Stimulated activated CD4-positive, alpha-beta T cell treated with anti-CD3 and anti-CD28 coated beads, Interleukin-1b, Interleukin-23, amount 100 ng/mL, for 24 hours (primary cell): Measurements from ENCODE around the gene OTOP2.
"Not testable (repeated sequence)": the region's sequence is repeated elsewhere in the genome, so short reads cannot be mapped to it uniquely, and the experiment has no call there.

Source experiments
- DNase-seq, 4 experiments: peaks; one replicate each; pipeline ENCODE4 v3.0.0-alpha.2; 2020; ENCODE audit warnings: low read depth in 4 of 4, low spot score in 1 of 4

The OTOP2 gene

DNA sequence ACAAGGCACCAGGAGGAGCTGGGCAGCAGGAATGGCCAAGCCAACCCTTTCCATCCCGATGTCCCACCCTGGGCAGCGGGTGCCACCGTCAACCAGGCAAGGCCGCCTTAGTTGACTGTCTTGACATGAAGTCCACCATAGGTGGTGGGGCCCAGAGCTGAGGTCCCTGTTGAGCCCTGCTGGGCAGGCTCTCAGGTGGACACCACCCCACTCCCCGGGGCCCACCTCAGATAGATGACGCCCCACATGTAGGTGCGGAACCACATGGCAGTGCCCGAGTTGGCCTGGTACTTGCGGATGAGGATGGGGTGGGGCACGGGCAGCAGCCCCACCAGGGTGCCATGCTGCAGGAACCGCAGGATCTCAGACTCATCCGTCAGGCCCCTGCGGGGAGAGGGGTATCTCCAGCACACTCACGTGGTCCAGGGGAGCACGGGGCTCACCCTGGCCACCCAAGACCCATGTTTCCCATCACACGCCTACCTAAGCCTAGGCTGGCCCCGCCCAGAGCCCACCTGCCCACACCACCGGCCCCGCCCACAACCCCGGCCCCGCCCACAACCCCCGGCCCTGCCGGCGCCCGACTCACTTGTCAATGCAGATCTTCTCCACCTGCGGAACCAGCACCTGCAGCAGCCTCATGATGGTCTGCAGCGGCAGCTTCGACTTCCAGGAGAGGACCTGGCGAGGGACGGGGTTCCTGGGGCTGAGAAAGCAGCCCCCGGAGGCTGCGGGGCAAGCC lies 27.8 kb downstream of the OTOP2 start:
- DNase-seq: no peak

GRCh38 chr17:74952431-74953133 lies 28.5 kb downstream of the OTOP2 start:
- no peak for DNase-seq

GRCh38 chr17:74953134-74953687 lies 29.1 kb downstream of the OTOP2 start:
- DNase-seq: no peak

DNA sequence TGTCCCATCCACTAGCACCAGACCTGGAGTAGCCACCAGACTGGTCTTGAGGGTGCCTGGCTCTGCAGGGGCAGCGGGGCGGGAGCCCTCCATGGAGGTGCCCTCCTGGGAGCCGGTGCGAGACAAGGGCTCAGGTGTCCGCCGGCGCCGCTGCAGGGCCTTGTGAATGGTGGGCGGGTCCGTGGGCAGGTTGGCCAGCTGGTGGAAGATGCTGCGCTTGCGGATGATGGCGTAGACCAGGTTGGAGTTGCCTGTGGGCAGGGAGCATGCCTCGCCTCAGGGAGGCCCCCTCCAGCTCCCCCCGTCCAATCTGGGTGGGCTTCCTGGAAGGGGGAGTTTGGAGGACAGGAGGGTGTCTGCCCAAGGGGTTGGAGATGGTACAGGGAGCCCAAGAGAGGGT lies 30.0 kb downstream of the OTOP2 start:
- DNase-seq: no peak

GRCh38 chr17:74954665-74955421 lies 30.8 kb downstream of the OTOP2 start:
- no peak for DNase-seq

GRCh38 chr17:74956093-74956492 lies 32.0 kb downstream of the OTOP2 start:
- DNase-seq: no peak

- peak; percentile 49 to 81 (median 69) for DNase-seq
These were observed 34.1 kb downstream of the OTOP2 start for GRCh38 chr17:74957935-74958740.

- DNase-seq: no peak
These were observed 35.9 kb downstream of the OTOP2 start for GRCh38 chr17:74959826-74960515.

DNA sequence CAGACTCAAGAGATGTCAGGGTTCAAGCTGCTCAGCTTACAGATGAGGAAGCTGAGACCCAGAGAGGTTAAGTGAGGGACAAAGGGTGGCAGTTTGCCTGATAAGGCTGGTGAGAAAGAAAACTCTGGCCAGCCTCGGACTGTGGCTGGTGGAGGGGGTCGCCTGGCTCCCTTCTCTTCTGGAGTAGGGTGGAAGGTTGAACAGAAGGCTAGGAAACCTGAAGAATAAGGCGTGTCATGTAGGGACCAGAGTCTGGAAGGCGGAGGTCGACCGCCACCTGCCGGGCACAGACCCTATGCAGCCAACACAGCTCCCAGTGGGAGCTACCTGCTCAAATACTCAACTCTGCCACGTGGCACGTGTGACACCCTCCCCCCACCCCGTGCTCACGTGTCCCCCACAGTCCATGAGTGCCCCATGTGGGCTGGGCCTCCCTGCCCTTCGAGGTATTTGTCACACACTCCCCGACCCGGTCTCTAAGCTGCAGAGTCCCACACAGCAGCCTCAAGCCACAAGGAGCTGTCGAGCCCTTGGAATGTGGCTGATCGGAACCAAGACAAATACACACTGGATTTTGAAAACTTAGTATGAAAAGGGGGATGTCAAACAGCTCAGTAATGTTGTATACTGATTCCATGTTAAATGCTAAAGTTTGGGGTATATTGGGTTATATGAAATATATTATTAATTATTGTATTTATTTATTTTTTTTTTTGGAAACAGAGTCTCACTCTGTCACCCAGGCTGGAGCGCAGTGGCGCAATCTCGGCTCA lies 36.7 kb downstream of the OTOP2 start:
- DNase-seq: peak in 2 of 4 experiments; percentile 30 to 50

DNA sequence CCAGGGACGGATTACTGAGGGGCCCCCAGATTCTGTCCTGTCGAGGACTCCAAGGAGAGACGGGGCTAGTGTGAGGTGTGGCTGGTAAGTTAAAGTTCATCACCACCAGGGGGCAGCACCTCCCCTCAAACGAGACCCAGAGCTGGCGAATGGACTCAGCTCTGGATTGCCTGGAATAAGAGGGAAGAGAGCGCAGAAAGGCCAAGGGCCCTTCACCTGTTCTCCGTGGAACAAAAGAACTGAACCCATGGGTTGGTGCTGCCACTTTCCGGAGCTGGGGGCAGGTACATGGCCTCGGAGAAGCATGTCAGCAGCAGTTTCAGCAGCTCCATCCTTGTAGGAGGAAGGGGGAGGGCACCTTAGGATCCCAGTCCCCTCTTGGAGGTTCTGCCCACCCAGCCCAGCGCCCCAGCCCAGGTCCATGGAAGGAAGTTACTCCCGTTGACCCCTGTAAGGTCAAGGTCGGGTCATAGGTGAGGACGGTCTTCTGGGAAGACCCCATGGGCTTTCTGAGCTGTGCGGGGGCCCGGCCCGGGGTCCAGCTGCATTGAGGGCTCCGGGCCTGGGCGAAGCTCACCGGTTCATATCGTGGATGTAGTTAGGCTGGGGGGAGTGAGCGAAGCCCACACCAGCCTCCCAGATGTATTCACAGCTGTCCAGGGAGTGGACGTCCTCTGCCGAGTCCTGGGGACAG lies 37.7 kb downstream of the OTOP2 start:
- DNase-seq: peak; percentile 74 to 89 (median 81)

- no peak for DNase-seq
These were observed 38.7 kb downstream of the OTOP2 start for GRCh38 chr17:74962622-74963394.

DNA sequence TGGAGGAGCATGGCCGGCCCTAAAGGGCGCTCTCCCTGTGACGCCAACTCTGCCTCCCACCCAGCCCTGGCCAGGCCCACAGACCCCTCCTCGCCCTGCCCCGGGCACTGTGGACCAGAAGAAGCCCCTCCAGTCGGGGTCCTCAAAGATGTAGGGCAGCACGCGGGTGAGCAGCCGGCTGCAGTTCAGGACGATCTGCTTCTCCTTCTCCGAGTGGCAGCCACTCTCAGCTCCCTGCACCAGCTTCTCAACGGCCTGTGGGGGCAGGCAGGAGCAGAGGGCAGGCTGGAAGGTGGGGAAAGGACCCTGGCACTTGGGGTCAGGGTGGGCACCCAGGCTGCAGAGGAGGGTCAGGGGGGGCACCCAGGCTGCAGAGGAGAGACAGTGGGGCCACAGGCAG lies 39.6 kb downstream of the OTOP2 start:
- DNase-seq: no peak

GRCh38 chr17:74964246-74964761 lies 40.2 kb downstream of the OTOP2 start:
- DNase-seq: no peak

DNA sequence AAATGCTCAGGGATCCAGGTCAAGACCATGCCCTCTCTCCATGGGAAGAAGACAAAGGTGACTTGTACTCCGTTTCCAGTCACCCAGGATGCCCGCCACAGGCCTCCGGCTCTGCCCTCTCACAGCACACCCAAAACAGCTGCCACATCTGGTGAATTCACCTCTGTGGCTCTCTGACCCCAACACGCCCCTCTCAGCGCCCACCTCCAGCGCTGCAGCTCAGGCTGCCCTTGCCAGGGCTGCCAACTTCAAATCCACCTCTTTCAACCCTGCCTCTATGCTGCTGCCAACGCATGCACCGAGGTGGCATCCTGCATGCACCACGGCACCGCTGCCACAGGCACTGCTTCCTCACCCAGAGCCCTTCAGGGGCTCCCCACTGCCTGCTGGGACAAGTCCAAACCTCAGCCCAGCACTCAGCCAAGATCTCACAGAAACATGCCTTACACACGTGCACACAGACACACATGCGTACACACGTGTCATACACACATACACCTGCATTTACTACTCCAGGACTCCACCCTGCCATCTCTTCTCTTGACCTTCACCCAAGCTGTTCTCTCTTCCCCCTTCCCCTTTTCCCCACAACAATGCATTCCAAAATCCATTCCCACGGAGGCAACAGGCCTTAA lies 41.0 kb downstream of the OTOP2 start:
- no peak for DNase-seq

GRCh38 chr17:74968361-74968780 lies 44.3 kb downstream of the OTOP2 start:
- no peak for DNase-seq

DNA sequence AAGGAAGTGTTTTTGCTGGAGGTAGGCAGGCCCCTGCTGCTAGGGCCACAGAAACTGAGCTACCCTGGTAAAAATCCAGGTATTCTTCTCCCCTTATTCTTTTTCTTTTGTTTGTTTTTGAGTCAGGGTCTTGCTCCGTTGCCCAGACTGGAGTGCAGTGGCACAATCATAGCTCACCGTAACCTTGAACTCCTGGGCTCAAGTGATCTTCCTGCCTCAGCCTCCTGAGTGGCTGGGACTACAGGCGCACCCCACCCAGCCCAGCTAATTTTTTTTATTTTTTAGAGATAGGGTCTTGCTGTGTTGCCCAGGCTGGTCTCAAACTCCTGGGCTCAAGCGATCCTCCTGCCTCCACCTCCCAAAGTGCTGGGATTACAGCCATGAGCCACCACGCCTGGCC lies 45.4 kb downstream of the OTOP2 start:
- not testable (repeated sequence) for DNase-seq

DNA sequence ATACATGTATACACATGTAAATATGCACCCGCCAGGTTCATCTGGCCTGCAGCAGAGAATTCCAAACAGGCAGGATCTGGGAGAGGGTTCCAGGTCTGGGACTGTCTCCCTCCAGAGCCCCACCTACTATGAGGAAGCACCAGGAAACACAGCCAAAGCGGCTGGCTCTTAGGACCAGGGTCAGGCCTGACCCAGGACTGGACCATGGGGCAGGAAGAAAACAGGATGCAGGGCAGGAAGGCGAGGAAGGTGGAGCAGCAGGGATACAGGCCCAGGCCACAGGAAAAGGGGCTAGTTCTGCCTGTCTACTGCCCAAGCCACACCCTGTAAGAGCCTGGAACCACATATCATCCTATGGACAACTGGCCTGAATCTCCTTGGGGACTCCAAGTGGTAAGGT lies 46.3 kb downstream of the OTOP2 start:
- DNase-seq: no peak
